GM18951 (cell line): Measurements from ENCODE around the gene FANCL.
"Not testable (repeated sequence)": the region's sequence is repeated elsewhere in the genome, so short reads cannot be mapped to it uniquely, and the experiment has no call there.

ENCODE experiments used
- POLR2A ChIP-seq: IDR thresholded peaks from 4 replicates; pipeline ENCODE4 v1.6.1; 2011; ENCODE audit warnings: mild to moderate bottlenecking; ENCODE audit not compliant: insufficient read length, insufficient read depth; ENCODE audit errors: extremely low read depth
- in situ Hi-C: fragments of 300-500 bp; cut with MboI; formaldehyde crosslinking; loops from one replicate; pipeline ENCODE4 v1.12.0; 2022; ENCODE audit warnings: low sequenced_read_pairs, mixed read lengths, inconsistent platforms; ENCODE audit not compliant: unreplicated experiment

FANCL gene

DNA sequence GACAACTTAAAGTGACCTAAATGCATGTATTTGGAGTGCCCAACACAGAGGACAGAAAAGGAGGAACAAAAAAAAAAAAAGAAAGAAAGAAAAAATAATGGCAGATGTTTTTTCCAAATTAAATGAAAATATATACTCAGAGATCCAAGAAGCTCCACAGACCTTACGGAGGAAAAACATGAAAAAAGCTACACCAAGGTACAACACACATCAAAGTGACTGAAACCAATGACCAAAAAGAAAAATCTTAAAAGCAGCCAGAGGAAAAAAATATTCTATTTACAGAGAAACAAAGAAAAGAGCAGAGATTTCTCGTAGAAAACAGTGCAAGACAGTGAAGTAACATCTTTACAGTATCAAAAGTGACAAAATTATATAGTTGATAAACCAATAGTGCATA lies 5.1 kb downstream of the FANCL start:
- in situ Hi-C loops: no loop called here
- no peak for TF ChIP-seq POLR2A

DNA sequence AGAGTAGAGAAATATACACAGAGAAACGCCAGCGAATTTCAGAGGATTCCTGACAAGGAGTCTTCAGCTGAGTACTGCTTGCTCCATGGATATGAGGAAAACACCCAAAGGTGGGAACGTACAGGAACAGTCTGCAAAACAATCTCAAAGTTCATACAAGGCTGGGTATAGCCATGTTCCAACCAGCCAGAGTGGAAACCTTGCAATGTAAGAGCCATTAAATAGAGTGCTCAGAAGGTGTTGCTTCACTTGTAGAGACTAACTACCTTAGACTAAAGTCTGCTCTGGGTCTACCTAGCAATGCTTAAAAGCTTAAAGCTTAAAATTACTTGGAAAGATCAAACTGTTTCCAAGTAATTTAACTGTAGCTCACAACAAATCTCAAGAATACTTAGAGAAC lies 6.0 kb downstream of the FANCL start:
- in situ Hi-C loops: no loop called here
- no peak for TF ChIP-seq POLR2A

DNA sequence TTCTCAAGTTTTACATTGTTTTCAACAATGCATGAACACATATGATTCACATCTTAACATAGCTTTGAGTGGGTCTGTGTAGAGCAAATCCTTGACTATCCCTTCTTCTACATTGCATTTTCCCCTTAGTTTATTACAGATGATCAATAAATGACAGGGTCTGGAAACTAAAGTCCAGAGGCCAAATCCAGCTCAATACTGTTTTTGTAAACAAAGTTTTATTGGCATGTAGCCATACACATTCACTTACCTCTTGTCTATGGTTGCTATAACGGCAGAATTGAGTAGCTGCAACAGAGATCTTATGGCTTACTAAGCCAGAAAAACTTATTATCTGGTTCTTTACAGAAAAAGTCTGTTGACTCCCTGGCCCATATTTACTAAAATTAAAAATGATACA lies 12.8 kb downstream of the FANCL start:
- TF ChIP-seq POLR2A: no peak
- in situ Hi-C loops: no loop called here

DNA sequence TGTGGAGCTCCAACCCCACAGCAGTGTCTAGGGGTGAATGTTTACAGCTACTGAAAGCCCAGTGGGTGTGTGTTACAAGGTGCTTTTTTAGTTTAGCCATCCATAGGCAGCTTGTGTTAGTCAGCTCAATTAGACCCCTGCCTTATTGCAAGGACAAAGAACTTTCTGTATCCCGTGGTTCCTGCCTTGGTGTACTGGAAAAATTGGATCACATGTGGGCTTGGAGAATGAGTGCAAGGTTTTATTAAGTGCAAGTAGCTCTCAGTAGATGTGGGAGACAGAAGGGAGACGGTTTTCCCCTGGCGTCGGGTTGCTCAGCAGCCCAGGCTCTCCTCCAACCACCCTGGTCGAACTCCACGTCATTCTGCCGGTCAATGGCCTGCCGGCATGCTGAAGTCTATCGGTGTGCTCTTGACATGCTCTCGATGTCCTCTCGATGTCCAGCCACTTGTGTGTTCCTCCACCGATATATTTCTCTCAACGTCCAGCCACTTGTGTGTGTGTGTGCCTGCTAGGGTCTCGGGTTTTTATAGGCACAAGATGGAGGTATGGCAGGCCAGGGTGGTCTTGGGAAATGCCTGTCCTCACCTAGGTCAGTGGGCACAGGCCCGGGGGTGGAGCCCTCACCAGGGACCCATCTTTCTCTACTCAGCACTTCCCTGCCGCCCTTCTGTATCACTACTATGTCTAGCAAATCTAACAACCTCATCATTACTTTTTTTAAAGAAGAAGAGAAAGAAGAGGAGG lies 13.8 kb downstream of the FANCL start:
- in situ Hi-C loops: no loop called here

DNA sequence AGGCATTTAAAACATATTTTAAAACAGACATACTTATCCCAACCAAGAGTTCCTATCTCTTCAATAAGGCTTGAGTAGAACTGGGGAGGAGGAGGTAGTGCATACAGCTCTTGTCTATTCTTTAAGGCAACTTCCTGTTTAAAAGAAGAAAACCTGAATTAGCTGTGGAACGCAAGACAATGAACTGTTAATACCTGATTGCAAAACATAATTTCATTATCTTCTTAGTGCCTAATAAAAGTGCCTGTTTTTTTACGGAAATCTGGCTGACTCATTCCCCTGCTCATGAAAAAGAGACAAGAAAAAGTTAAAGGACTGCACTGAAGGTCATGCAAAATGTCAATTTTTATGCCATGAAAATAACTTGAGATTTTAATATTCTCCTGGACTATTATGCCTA lies 19.2 kb downstream of the FANCL start:
- in situ Hi-C loops: no loop called here
- TF ChIP-seq POLR2A: no peak

More for the DNA sequence above, 13.8 kb downstream of the FANCL start:
- no peak for TF ChIP-seq POLR2A

DNA sequence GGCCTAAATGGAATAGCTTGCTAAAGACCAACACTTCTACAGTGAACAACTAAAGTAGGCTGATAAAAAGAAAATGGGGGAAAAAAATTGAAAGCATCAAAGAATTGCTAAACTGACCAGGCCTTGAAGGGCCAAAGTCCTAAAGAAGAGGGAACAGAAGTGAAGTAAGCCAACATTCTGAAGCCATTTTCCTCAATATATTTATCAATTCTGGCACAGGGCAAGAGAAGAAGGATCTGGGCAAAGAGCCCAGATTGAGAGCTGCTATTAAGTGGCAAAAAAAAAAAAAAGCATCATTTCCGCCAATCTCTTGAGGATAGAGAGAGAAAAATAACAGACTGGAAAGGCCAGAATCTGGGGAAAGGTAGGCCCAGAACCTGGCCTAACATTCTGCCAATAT lies 25.7 kb downstream of the FANCL start:
- TF ChIP-seq POLR2A: no peak
- in situ Hi-C loops: no loop called here

DNA sequence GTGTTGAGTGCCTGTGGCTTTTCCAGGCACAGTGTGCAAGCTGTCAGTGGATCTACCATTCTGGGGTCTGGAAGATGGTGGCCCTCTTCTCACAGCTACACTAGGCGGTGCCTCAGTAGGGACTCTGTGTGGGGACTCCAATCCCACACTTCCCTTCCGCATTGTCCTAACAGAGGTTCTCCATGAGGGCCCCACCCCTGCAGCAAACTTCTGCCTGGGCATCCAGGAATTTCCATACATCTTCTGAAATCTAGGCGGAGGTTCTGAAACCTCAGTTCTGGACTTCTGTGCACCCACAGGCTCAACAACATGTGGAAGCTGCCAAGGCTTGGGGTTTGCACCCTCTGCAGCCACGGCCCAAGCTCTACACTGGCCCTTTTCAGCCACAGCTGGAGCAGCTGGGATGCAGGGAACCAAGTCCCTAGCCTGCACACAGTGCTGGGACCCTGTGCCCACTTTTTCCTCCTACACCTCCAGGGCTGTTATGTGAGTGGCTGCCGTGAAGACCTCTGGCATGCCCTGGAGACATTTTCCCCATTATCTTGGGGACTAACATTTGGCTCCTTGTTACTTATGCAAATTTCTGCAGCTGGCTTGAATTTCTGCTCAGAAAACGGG lies 30.1 kb downstream of the FANCL start:
- in situ Hi-C loops: not testable (repeated sequence)

DNA sequence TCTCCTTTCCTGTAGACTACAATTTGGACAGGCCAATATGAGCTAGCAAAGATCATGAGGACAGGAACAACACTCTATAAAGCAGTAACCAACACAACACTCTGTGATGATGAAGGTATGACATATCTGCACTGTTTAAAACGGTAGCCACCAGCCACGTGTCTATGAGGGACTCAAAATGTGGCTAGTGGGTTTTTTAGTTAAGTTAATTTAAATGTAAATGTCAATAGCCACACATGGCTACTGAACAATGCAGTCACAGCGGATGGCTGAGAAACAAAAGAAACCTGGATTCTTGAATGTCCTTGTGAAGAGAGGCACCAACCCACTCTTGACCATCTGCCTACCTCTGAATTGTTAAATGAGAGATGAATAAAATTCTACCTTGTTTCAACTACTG lies 33.9 kb downstream of the FANCL start:
- TF ChIP-seq POLR2A: no peak
- in situ Hi-C loops: no loop called here

DNA sequence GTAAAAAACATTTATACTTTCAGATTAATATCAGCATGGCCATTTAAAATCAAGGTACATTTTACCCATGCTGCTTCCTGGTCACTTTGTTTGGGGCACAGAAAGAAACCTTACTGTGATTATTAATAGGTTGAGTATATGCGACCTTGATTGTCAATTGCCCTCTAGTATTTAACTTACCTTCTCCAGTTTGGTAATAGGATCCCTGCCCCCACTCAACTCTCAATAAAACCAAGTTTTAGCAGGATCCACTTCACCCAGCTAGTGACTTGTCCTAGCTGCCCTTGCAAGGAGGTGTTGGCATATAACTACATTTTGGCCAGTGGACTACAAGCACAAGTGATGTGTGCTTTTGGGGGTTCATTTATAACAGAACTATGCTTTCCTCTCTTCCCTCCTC lies 34.3 kb downstream of the FANCL start:
- in situ Hi-C loops: no loop called here
- TF ChIP-seq POLR2A: no peak

DNA sequence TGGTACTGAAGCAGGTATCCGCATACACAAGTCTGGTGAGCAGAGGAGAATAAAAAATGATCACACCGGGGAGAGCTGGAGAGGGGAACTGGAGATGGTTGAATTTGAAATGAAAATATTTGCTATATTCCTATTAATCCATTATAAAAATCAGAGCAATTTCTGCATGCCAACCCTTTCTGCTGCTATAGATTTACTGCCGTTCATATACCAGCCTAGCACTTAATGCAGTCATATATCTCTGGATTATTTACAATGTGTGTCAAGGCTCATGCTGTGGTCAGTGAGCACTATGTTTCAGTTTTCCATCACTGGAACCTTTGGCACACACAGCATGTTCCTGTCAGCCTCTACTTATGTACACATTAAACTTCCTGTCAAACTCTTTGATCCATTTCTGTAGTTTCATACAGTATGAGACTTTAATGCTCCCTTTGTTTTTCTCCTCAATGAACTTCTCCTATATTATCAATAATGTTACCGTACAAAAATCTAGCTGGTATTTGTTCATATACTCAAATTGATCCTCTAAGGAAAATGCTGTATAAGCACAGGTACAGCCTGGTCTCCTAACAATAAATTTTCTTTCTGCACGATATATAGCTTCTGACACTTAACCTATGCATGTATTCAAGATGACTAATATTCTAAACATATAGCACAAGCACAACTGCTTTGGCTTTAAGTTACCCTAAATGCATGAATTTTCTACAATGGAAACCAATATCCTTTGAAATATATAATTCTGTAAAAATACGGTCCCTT lies 36.7 kb downstream of the FANCL start:
- in situ Hi-C loops: no loop called here
- TF ChIP-seq POLR2A: no peak

DNA sequence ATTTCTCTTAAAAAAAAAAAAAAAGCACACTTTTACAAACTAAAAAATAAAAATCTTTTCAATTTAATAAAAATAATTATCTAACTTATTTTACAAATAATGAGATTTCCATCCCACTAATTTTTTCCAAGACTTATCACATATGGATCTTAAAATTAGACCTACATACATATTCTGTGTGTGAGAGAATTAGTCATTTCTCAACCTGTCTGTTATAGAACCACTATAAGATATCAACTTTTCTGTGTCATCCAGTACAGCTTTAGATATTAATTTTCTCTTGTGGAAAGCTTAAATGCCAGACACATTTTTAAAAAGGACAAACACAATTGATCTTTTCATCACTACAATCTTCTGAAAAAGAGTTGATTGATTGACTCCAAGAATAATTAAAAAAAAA lies 38.1 kb downstream of the FANCL start:
- no peak for TF ChIP-seq POLR2A
- in situ Hi-C loops: no loop called here

DNA sequence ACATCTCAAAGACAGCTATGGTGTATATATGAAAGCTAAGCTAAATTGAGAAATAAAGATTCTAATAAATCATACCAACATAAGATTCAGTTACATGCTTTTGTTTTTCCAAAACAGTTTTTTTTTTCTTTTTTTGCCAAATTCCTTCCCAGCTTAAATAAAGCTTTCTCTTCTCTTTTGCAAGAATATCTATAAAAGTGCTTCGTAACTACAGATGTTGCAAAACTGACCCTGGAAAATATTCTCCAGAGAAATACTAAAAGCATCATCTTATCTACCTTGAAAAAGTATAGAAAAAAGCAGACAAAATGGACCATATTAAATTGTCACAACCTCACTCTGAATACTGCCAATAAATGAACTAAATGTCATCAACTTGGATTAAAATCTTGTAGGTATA lies 38.7 kb downstream of the FANCL start:
- TF ChIP-seq POLR2A: no peak
- in situ Hi-C loops: no loop called here

DNA sequence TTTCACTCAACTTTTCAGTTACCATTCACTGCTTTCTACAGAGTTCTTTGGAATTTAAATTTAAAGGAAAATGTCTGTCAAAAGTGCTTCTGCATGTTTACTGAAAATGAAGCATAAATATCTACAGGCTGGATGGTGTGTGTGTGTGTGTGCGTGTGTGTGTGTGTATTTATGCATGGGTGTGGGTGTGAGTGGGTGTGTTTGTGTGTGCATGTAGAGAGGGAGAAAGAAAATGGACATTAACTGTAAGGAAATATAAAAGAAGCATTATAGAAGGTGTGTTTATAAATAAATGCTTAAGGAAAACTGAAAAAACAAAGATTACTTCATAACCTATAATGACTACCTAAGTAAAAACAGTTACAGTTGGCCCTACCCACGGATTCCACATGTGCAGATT lies 43.2 kb downstream of the FANCL start:
- in situ Hi-C loops: no loop called here
- TF ChIP-seq POLR2A: no peak

DNA sequence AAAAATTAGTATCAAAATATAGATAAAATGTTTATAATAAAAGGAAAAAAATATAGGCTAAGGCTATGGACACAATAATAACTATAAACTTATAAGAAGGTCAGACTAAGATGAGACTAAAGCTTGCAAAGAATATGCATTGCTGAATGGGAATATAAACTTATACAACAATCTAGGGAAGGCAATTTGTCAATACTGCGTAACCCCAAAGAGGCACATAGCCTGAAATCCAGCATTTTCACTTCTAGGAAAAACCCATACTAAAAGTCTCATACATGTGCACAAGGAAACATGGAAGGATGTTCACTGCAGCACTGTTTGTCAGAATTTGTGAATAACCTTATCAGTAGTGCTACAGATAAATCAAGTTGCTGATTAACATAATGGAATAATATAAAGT lies 45.5 kb downstream of the FANCL start:
- no peak for TF ChIP-seq POLR2A
- in situ Hi-C loops: no loop called here
